Activated CD4-positive, alpha-beta T cell treated with anti-CD3 and anti-CD28 coated beads, Interleukin-2, amount 10 ng/mL, durations not matched to agents 7 days and 5 days (primary cell): ENCODE data around the gene ZNF487. TPM values are rescaled to one million over a fixed set of nuclear protein-coding genes. Genes with fewer than 3 reads are reported as not detected.
"Not testable (repeated sequence)": the region's sequence is repeated elsewhere in the genome, so short reads cannot be mapped to it uniquely, and the experiment has no call there.

ENCODE experiments used
- CTCF ChIA-PET: fragments of 350-600 bp; sonication (Branson Sonifier 250); formaldehyde crosslinking; loops from one replicate; lab custom pipeline; 2021; ENCODE audit warnings: antibody characterized with exemption; lab: Charles Lee
- POLR2A ChIA-PET: fragments of 350-600 bp; sonication (Branson Sonifier 250); formaldehyde crosslinking; loops from one replicate; lab custom pipeline; 2021; ENCODE audit warnings: antibody characterized with exemption; lab: Charles Lee
- DNase-seq: peaks from one replicate; pipeline ENCODE4 v3.0.0-alpha.2; 2020
- H3K27ac Mint-ChIP-seq: one replicate; pipeline ENCODE4 v1.8.0; 2021; ENCODE audit warnings: mild to moderate bottlenecking, moderate library complexity, mixed read lengths
- H3K27me3 Mint-ChIP-seq: one replicate; pipeline ENCODE4 v1.8.0; 2021; ENCODE audit warnings: mixed read lengths
- H3K36me3 Mint-ChIP-seq: one replicate; pipeline ENCODE4 v1.8.0; 2021; ENCODE audit warnings: low read depth, mixed read lengths
- H3K4me1 Mint-ChIP-seq: one replicate; pipeline ENCODE4 v1.8.0; 2021; ENCODE audit warnings: mixed read lengths
- H3K4me3 Mint-ChIP-seq: one replicate; pipeline ENCODE4 v1.8.0; 2021; ENCODE audit warnings: mild to moderate bottlenecking, moderate library complexity, mixed read lengths
- H3K9me3 Mint-ChIP-seq: one replicate; pipeline ENCODE4 v1.8.0; 2021; ENCODE audit warnings: mixed read lengths
- total RNA-seq, 2 experiments: library from RNA; stranded (reverse); gene quantifications; one replicate each; pipeline ENCODE4 v1.2.3, GENCODE V29; 2021

Gene ZNF487
- total RNA-seq: 1 to 10 TPM; 3.8 to 5.6 TPM

DNA sequence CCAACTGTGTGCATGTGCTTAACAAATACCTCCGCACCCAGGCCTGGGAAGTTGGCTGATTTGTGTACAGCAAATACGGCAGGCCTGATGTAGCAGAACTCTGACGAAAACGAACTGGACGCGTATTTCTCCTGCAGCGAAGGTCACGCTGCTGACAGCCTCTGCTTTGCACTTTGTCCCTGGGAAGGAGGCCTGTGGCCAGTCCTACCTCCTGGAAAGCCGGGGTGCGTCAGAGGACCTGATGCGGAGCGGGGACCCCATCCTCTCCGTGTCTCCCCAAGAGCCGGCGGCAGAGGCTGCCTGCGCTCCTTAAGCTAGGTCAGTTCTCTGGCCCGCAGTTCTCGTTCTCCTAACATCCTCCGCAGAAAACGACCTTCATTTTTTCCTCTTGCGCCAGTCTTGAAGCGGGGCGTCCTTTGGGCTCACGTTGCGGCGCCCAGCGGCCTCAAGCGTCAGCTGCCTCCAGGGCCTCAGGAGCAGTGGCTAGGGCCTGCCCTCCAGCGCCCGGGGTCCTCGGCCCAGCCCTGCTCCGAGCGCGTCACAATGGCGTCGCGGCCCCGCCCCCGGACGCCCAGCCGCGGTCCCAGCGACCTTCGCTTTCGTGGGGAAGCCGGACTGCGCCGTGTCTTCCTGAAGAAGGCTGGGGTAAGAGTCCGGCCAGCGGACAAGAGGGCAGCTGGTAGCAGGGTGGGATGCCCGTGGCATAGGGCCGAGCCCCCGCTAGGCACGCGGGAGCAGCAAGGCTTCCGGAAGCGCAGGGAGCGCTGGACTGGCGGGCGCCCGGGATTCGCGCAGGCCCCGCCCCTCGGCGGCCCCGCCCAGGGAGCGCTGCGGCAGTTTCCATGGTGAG lies at the start of gene ZNF487:
TSS of gene ZNF487 (plus strand) at position 821 of the 850 bp plus-strand sequence. CDS start 38,703 bp downstream, outside the sequence.
- ChIA-PET POLR2A (no interaction called here), CTCF (interaction anchor here (0.7 to 2.2 kb wide), 7 partner anchors 8 to 60 kb away, joined by 3 to 9 read pairs (median 4); no protein-coding TSS in a partner anchor)
- Mint-ChIP-seq H3K4me1 (peaks cover 27% of the 10 kb centered on the region), H3K4me3 (peak within 1 kb of the TSS; percentile 84), H3K27ac (peak within 1 kb of the TSS; percentile 91), H3K36me3 (peaks cover 11% of the 10 kb centered on the region), H3K27me3 (no peaks in the 10 kb centered on the region), H3K9me3 (no peaks in the 10 kb centered on the region)
- DNase-seq: peak; percentile 90

DNA sequence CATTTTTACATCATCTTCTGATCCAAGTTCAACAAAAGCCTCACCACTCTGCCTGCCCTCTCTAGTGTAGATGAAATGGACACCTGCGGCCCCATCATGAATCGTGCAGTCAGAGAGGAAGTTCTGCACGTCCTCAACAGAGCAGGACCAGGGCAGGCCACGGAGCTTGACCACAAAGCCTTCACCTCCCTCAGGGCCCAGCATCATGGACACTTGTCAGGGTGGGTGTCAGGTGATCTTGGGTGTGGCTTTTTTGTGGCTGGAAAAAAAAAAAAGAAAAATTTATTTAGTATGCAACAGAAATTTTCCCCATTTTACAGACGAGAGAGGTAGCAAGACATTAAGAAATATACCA lies 49.3 kb upstream of the ZNF487 start:
- Mint-ChIP-seq H3K4me1 (peaks cover 64% of the 10 kb centered on the region), H3K36me3 (peaks cover 79% of the 10 kb centered on the region), H3K27me3 (no peaks in the 10 kb centered on the region), H3K9me3 (no peaks in the 10 kb centered on the region), H3K4me3 (no peak overlapping the region), H3K27ac (peak overlapping the region; percentile 51)
- CTCF ChIA-PET: interaction anchor here (0.6 kb wide), 1 partner anchor 198 kb away, joined by 5 read pairs; no protein-coding TSS in a partner anchor
- POLR2A ChIA-PET: no interaction called here
- DNase-seq: no peak

DNA sequence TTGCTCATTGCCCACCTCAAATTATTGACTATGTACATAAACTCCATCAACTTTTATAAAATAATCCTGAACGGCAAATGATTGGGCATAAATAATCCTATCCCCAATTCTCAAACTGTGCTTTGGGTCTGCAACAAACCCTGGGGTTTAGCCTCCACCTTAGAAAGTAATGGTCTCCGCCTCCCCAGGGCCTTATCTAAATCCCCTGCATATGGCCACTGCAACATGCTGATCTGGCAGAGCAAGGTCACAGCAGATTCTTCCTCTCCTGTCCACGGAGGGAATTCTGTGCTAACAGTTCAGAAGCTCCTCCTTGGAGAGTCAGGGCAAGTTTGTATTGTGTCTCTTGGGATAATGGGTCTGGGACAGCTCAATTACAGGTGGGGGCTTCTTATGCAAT lies 47.0 kb upstream of the ZNF487 start:
- no peak for DNase-seq
- no peak overlapping the region for H3K27ac Mint-ChIP-seq
- CTCF ChIA-PET: interaction anchor here (1.0 to 1.4 kb wide), 4 partner anchors 9 to 33 kb away, joined by 3 to 7 read pairs (median 3); no protein-coding TSS in a partner anchor
- H3K4me3 Mint-ChIP-seq: no peak overlapping the region
- POLR2A ChIA-PET: no interaction called here
- H3K4me1 Mint-ChIP-seq: peaks cover 79% of the 10 kb centered on the region
- peaks cover 92% of the 10 kb centered on the region for H3K36me3 Mint-ChIP-seq
- H3K27me3 Mint-ChIP-seq: no peaks in the 10 kb centered on the region
- H3K9me3 Mint-ChIP-seq: no peaks in the 10 kb centered on the region

DNA sequence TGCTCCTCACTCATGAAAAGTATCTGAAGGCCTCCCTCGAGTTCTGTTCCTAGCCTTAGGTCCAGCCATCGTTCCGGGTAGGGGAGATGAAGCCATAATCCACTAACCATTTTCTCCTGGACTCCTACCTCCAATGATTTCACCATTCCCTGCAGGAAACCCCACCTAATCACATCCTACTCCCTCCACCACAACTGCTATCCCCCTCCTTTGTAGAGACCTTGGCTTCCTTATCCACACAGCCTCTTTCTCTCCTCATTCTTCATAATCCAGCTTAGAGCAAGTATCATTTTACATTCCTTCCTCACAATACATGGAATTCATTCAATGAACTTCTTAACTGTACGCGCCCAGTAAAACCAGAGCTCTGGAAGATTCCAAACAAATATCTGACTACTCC lies 46.6 kb upstream of the ZNF487 start:
- H3K4me3 Mint-ChIP-seq: no peak overlapping the region
- ChIA-PET POLR2A (no interaction called here), CTCF (interaction anchor here (1.0 to 1.7 kb wide), 5 partner anchors 9 to 34 kb away, joined by 3 to 7 read pairs (median 3); no protein-coding TSS in a partner anchor)
- H3K27ac Mint-ChIP-seq: peak overlapping the region; percentile 26
- peaks cover 83% of the 10 kb centered on the region for H3K4me1 Mint-ChIP-seq
- no peak for DNase-seq
- no peaks in the 10 kb centered on the region for H3K27me3 Mint-ChIP-seq
- no peaks in the 10 kb centered on the region for H3K9me3 Mint-ChIP-seq
- H3K36me3 Mint-ChIP-seq: peaks cover 95% of the 10 kb centered on the region

DNA sequence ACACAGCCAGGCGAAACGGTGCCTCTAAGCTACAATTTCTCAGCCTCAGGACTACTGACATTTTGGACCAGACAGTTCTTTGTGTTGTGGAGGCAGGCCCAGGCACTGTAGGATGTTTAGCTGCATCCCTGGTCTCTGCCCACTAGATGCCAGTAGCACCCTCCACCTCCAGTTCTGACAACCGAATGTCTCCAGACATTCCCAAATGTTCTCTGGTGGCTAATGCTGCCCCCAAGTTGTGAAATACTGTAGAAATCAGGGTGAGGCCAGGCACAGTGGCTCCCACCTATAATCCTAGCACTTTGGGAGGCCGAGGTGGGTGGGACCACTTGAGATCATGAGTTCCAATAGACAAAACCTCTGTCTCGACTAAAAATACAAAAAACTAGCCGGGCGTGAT lies 46.2 kb upstream of the ZNF487 start:
- CTCF ChIA-PET: interaction anchor here (1.0 to 1.7 kb wide), 5 partner anchors 10 to 34 kb away, joined by 3 to 7 read pairs (median 3); no protein-coding TSS in a partner anchor
- Mint-ChIP-seq H3K9me3 (no peaks in the 10 kb centered on the region), H3K4me3 (no peak overlapping the region), H3K4me1 (peaks cover 87% of the 10 kb centered on the region), H3K27ac (peak overlapping the region; percentile 26), H3K27me3 (no peaks in the 10 kb centered on the region), H3K36me3 (peaks cover 95% of the 10 kb centered on the region)
- peak; percentile 38 for DNase-seq
- POLR2A ChIA-PET: no interaction called here

DNA sequence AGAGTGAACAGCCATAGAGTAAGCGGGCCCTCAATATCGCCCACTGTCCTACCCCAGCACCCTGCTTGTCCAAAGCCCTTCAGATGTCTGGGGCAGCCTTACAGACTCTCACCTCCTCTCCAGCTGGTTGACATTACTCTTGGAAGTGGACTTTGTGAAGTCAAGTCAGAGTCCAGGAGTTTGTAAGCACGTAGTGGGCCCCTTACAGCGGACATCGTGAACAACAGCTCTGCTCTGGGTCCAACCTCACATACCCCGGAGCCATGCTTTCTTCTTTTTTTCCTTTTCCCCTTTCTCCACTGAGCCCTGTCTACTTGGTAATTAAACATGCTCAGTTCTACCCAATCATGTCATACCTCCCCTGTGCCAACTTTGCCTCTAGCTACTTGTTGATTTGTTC lies 45.4 kb upstream of the ZNF487 start:
- Mint-ChIP-seq H3K27me3 (no peaks in the 10 kb centered on the region), H3K9me3 (no peaks in the 10 kb centered on the region), H3K4me3 (no peak overlapping the region), H3K36me3 (peaks cover 95% of the 10 kb centered on the region), H3K27ac (peak overlapping the region; percentile 78), H3K4me1 (peaks cover 85% of the 10 kb centered on the region)
- ChIA-PET POLR2A (no interaction called here), CTCF (interaction anchor here (0.6 to 1.7 kb wide), 2 partner anchors 16 to 376 kb away, joined by 3 to 5 read pairs; no protein-coding TSS in a partner anchor)
- DNase-seq: no peak

DNA sequence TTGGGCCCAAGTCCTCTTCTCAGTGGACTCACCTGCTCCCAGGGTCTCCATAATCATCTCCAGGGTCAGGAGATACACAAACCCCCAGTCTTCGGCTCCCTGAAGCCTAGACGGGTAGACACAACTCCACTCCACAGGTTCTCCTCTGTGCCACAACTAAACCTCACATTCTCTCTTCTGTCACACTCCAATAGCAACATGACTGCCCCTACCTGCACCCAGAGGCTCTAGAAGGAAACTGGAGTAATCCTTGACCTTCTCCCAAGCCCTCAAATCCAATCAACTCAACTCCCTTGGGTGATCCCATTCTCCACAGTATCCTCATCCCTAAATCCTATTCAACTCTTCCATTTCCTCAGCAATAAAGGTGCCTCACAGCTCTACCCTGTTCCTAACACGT lies 44.2 kb upstream of the ZNF487 start:
- no peaks in the 10 kb centered on the region for H3K27me3 Mint-ChIP-seq
- DNase-seq: no peak
- H3K9me3 Mint-ChIP-seq: no peaks in the 10 kb centered on the region
- H3K4me1 Mint-ChIP-seq: peaks cover 75% of the 10 kb centered on the region
- POLR2A ChIA-PET: no interaction called here
- H3K4me3 Mint-ChIP-seq: peak overlapping the region; percentile 20
- CTCF ChIA-PET: interaction anchor here (1.3 kb wide), 1 partner anchor 28 kb away, joined by 3 read pairs; no protein-coding TSS in a partner anchor
- peaks cover 88% of the 10 kb centered on the region for H3K36me3 Mint-ChIP-seq
- H3K27ac Mint-ChIP-seq: peak overlapping the region; percentile 31

DNA sequence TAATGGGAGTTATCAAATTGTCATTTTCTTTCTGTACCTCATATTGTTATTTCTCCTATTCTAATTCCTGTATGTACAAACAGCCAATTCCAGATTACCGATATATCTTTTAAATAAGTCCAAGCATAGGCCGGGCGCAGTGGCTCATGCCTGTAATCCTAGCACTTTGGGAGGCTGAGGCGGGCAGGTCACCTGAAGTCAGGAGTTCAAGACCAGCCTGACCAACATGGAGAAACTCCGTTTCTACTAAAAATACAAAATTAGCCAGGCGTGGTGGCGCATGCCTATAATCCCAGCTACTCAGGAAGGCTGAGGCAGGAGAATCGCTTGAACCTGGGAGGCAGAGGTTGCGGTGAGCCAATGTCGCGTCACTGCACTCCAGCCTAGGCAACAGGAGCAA lies 43.7 kb upstream of the ZNF487 start:
- DNase-seq, H3K9me3 Mint-ChIP-seq, POLR2A ChIA-PET, H3K27me3 Mint-ChIP-seq: not testable (repeated sequence)
- Mint-ChIP-seq H3K27ac (peak overlapping the region; percentile 31), H3K4me3 (peak overlapping the region; percentile 20), H3K4me1 (peaks cover 75% of the 10 kb centered on the region), H3K36me3 (peaks cover 88% of the 10 kb centered on the region)
- CTCF ChIA-PET: interaction anchor here (0.6 to 1.3 kb wide), 4 partner anchors 16 to 458 kb away, joined by 3 to 4 read pairs (median 3); partner anchors contain the start of gene HNRNPF

DNA sequence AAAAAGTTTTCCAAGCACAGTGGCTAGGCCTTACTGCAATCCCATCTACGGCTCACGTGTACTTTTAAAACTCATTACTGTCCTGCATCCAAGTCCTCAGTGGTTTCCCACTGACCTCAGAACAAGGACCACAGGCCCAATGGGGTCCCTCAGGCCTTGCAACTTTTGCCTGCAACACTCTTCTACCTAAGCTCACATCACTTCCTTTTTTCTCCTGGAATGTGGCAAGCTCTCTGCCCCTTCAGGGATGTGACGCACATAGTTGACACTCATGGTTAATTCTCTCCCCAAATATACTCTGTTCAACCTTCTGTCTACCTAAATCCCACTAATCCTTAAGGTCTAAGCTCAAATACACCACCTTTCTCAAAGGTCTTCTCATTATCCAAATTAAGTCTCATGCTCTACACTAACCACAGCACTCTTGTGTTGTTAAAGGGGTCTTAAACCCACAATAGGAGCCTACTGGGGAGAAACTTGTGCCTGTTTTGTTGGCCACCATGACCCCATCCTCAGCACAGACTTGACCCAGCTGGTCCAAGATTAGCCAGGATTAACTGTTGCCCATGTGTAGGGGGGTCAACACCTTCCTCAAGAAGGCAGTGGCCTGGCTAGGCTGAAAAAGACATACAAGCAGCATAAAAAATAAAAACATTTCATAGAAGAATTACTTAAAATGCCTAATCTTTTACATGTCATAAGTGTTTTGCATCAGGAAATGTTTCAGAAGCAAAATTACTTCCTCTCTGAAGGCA lies 43.1 kb upstream of the ZNF487 start:
- Mint-ChIP-seq H3K36me3 (peaks cover 85% of the 10 kb centered on the region), H3K4me1 (peaks cover 72% of the 10 kb centered on the region), H3K9me3 (no peaks in the 10 kb centered on the region), H3K27ac (peak overlapping the region; percentile 46), H3K4me3 (peak overlapping the region; percentile 92), H3K27me3 (no peaks in the 10 kb centered on the region)
- DNase-seq: no peak
- POLR2A ChIA-PET: no interaction called here
- CTCF ChIA-PET: interaction anchor here (0.5 to 1.3 kb wide), 5 partner anchors 15 to 457 kb away, joined by 3 to 4 read pairs (median 3); partner anchors contain the start of gene HNRNPF

DNA sequence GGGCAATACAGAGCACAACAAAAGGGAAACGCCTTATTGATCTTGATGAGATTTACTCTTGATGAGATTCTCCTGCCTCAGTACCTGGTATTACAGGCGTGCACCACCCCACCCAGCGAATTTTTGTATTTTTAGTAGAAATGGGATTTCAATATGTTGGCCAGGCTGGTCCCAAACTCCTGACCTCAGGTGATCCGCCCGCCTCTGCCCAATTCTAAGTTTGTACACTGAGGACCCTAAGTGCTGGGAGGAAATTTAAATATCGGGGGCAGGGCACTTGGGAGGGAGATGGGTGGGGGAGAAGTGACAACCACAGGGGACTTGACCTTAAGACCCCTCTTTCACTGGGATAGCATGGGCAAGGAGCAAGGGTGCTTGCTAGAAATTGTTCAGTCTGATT lies 42.0 kb upstream of the ZNF487 start:
- H3K27me3 Mint-ChIP-seq: no peaks in the 10 kb centered on the region
- ChIA-PET CTCF (interaction anchor here (1.1 kb wide), 1 partner anchor 22 kb away, joined by 3 read pairs; no protein-coding TSS in a partner anchor), POLR2A (no interaction called here)
- peak overlapping the region; percentile 92 for H3K4me3 Mint-ChIP-seq
- peaks cover 84% of the 10 kb centered on the region for H3K36me3 Mint-ChIP-seq
- peaks cover 73% of the 10 kb centered on the region for H3K4me1 Mint-ChIP-seq
- H3K27ac Mint-ChIP-seq: peak overlapping the region; percentile 92
- DNase-seq: no peak
- no peaks in the 10 kb centered on the region for H3K9me3 Mint-ChIP-seq

DNA sequence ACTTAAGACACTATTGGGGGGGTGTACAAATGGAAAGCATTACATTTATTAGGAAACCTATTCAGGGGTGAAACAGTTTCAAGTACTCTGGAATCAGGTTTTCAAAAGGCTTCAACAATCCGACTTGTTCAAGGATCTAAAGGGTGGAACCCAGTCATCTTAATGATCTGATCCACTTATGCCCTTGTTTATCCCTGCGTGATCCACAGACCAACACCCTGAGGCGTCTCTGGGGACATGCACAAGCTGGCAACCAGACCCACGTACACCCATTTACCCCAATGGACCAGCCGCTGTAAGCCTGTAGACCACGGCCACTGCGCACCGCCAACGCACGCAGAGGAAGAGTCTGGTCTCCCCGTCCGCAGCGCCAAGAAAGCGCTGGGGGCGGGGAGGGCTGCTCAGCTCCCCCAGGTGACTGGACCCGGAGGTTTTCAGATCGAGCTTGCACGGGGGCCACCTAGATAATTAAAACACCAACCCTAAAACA lies 41.3 kb upstream of the ZNF487 start:
- H3K27ac Mint-ChIP-seq: peak overlapping the region; percentile 92
- H3K36me3 Mint-ChIP-seq: peaks cover 79% of the 10 kb centered on the region
- DNase-seq: peak; percentile 24
- ChIA-PET CTCF (interaction anchor here (0.6 to 1.6 kb wide), 6 partner anchors 10 to 190 kb away, joined by 3 to 4 read pairs (median 3); partner anchors contain the start of gene ZNF487), POLR2A (interaction anchor here (0.5 kb wide), 1 partner anchor 9 kb away, joined by 5 read pairs; no protein-coding TSS in a partner anchor)
- H3K4me1 Mint-ChIP-seq: peaks cover 72% of the 10 kb centered on the region
- peak overlapping the region; percentile 92 for H3K4me3 Mint-ChIP-seq
- H3K9me3 Mint-ChIP-seq: no peaks in the 10 kb centered on the region
- H3K27me3 Mint-ChIP-seq: no peaks in the 10 kb centered on the region
